ENCODE data around the gene SLC26A5. TPM values are rescaled to one million over a fixed set of nuclear protein-coding genes. Genes with fewer than 3 reads are reported as not detected.

Gene SLC26A5
- total and polyA plus RNA-seq, 10 of the 15 experiments (the other 5 are each of a cell fraction or from before 2014, with no cell fraction given) = 0.03 TPM; not detected in 9

DNA sequence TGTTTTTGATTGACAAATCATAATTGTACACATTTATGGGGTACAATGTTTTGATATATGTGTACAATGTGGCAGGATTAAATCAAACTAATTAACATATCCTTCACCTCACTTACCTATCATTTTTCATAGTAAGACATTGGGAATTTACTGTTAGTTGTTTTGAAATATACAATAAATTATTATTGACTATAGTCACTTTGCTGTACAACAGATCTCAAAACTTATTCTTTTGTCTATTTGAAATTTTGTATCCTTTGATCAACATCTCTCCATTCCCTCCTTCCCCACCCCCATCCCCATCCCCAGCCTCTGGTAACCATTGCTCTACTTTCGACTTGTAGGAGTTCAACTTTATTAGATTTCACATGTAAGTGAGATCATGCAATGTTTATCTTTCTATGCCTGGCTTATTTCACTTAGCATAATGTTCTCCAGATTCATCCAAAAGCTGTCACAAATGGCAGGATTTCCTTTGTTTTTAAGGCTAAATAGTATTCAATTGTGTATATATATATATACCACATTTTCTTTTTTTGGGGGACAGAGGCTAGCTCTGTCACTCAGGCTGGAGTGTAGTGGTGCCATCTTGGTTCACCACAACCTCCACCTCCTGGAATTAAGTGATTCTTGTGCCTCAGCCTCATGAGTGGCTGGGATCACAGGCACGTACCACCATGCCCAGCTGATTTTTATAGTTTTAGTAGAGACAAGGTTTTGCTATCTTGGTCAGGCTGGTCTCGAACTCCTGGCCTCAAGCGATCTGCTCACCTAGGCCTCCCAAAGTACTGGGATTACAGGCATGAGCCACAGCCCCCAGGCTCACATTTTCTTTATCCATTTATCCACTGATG, 23.3 kb upstream of the SLC26A5 start:
- TF ChIP-seq ZBTB11 (CRISPR knock-in tag; IDR thresholded peaks at IDR 0.05) (no peak), ZNF622 (IDR thresholded peaks at IDR 0.05) (no peak)
- H3K79me2 ChIP-seq (ENCODE audit: control insufficient read depth, insufficient read depth, low read length) = no peaks in the 10 kb centered on the region
- no peaks in the 10 kb centered on the region for H3K4me1 ChIP-seq (ENCODE audit: control insufficient read depth, insufficient read depth, low read length)
- ChIA-PET POLR2A (no interaction called here), RAD21 (ENCODE audit: unreplicated experiment) (no interaction called here), CTCF (no interaction called here), SMC1A (ENCODE audit: uncharacterized antibody, unreplicated experiment) (no interaction called here)
- DNase-seq (ENCODE audit: low read depth, low spot score) (no peak), ATAC-seq (no peak), FAIRE-seq (no peak)
- WGBS (ENCODE audit: insufficient coverage, insufficient replicate concordance, low lambda C conversion rate, missing lambda C conversion rate) = 10% methylated on average over 4 of the region's 4 CpGs
- intact Hi-C loops (cut with micrococcal nuclease; ENCODE audit: unreplicated experiment) = no loop called here
- H3K4me3 ChIP-seq = no peak overlapping the region
- H3K4me2 ChIP-seq (ENCODE audit: control insufficient read depth, insufficient read depth) = no peak overlapping the region
- no peaks in the 10 kb centered on the region for H3K9me3 ChIP-seq (replicated peaks; ENCODE audit: control insufficient read depth, insufficient read depth, low read length)
- H3K27ac ChIP-seq (ENCODE audit: control insufficient read depth, insufficient read depth) = no peak overlapping the region
- H3K36me3 ChIP-seq (ENCODE audit: control insufficient read depth in 2 of 2, insufficient read depth in 2 of 2, low read length in 1 of 2) = no peaks in the 10 kb centered on the region
- no peaks in the 10 kb centered on the region for H3K27me3 ChIP-seq (replicated peaks in 1 of 2; ENCODE audit: control insufficient read depth in 2 of 2, insufficient read depth in 2 of 2, low read length in 1 of 2)
- H2AFZ ChIP-seq (ENCODE audit: control insufficient read depth, low read depth, low read length) = no peak overlapping the region
- in situ Hi-C loops (cut with MboI) = no loop called here
- H4K20me1 ChIP-seq (ENCODE audit: control insufficient read depth, insufficient read depth) = no peaks in the 10 kb centered on the region
- no peak overlapping the region for H3K9ac ChIP-seq (ENCODE audit: control insufficient read depth, insufficient read depth, low read length)
- no TSS peak for BruUV-seq (replicated peaks)

GRCh38 chr7:103466814-103467213, 20.8 kb upstream of the SLC26A5 start:
- in situ Hi-C loops (cut with MboI) = no loop called here
- POLR2A ChIA-PET = no interaction called here
- H3K36me3 ChIP-seq (ENCODE audit: control insufficient read depth in 2 of 2, insufficient read depth in 2 of 2, low read length in 1 of 2) = no peaks in the 10 kb centered on the region
- H4K20me1 ChIP-seq (ENCODE audit: control insufficient read depth, insufficient read depth) = no peaks in the 10 kb centered on the region
- H2AFZ ChIP-seq (ENCODE audit: control insufficient read depth, low read depth, low read length) = no peak overlapping the region
- H3K4me1 ChIP-seq (ENCODE audit: control insufficient read depth, insufficient read depth, low read length) = no peaks in the 10 kb centered on the region
- intact Hi-C loops (cut with micrococcal nuclease; ENCODE audit: unreplicated experiment) = no loop called here
- SMC1A ChIA-PET (ENCODE audit: uncharacterized antibody, unreplicated experiment) = interaction anchor here (1.0 kb wide), 1 partner anchor 8 kb away, joined by 3 read pairs; no protein-coding TSS in a partner anchor
- no peak for DNase-seq (ENCODE audit: low read depth, low spot score)
- TF ChIP-seq E2F4 (IDR thresholded peaks at IDR 0.05; ENCODE audit: low read depth, low read length) (no peak), NFYB (IDR thresholded peaks at IDR 0.05; ENCODE audit: insufficient read depth, low read depth, low read length) (no peak), MEF2B (IDR thresholded peaks at IDR 0.05; ENCODE audit: partially characterized antibody, poor library complexity, severe bottlenecking) (no peak), ZNF384 (IDR thresholded peaks at IDR 0.05; ENCODE audit: borderline replicate concordance, low read depth, low read length) (no peak)
- no TSS peak for BruUV-seq (replicated peaks)
- no peaks in the 10 kb centered on the region for H3K9me3 ChIP-seq (replicated peaks; ENCODE audit: control insufficient read depth, insufficient read depth, low read length)
- H3K27me3 ChIP-seq (replicated peaks in 1 of 2; ENCODE audit: control insufficient read depth in 2 of 2, insufficient read depth in 2 of 2, low read length in 1 of 2) = no peaks in the 10 kb centered on the region
- H3K4me3 ChIP-seq = no peak overlapping the region
- H3K79me2 ChIP-seq (ENCODE audit: control insufficient read depth, insufficient read depth, low read length) = no peaks in the 10 kb centered on the region
- H3K27ac ChIP-seq (ENCODE audit: control insufficient read depth, insufficient read depth) = no peak overlapping the region
- RAD21 ChIA-PET (ENCODE audit: unreplicated experiment) = no interaction called here
- CTCF ChIA-PET = interaction anchor here (0.6 to 0.8 kb wide), 2 partner anchors 60 to 1365 kb away, joined by 3 read pairs; no protein-coding TSS in a partner anchor
- ATAC-seq = no peak
- H3K4me2 ChIP-seq (ENCODE audit: control insufficient read depth, insufficient read depth) = no peak overlapping the region
- 22% methylated on average over 3 of the region's 3 CpGs for WGBS (ENCODE audit: insufficient coverage, insufficient replicate concordance, low lambda C conversion rate, missing lambda C conversion rate)
- no peak overlapping the region for H3K9ac ChIP-seq (ENCODE audit: control insufficient read depth, insufficient read depth, low read length)
- no peak for FAIRE-seq

Data from GM12878 (cell line).